DMS114 treated with DMSO at 0.1 percent for 48 hours (cell line): ENCODE results near the gene GRIN3B.
A peak's percentile ranks its signal among the peaks of the same experiment; 100 is the strongest.

Experiments
- DNase-seq: peaks from one replicate; lab custom pipeline; 2025; ENCODE audit not compliant: unreplicated experiment; lab: John Stamatoyannopoulos, UW

GRIN3B gene

DNA sequence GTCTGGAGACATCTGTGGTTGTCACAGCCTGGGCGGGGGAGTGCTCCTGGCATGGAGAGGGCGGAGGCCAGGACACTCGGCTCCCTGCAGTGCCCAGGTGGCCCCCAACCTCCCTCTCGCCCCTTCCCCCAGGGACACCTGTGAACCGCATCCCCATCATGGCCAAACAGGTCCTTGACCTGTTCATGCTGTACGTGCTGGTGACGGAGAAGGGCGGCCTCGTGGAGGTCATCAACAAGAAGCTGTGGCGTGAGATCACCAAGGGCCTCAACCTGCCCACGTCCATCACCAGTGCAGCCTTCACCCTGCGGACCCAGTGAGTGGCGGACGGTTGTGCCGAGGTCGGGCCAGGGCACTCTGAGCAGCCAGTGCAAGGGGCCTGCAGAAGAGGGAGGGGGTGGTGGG is 36.1 kb upstream of the GRIN3B start:
- no peak for DNase-seq

DNA sequence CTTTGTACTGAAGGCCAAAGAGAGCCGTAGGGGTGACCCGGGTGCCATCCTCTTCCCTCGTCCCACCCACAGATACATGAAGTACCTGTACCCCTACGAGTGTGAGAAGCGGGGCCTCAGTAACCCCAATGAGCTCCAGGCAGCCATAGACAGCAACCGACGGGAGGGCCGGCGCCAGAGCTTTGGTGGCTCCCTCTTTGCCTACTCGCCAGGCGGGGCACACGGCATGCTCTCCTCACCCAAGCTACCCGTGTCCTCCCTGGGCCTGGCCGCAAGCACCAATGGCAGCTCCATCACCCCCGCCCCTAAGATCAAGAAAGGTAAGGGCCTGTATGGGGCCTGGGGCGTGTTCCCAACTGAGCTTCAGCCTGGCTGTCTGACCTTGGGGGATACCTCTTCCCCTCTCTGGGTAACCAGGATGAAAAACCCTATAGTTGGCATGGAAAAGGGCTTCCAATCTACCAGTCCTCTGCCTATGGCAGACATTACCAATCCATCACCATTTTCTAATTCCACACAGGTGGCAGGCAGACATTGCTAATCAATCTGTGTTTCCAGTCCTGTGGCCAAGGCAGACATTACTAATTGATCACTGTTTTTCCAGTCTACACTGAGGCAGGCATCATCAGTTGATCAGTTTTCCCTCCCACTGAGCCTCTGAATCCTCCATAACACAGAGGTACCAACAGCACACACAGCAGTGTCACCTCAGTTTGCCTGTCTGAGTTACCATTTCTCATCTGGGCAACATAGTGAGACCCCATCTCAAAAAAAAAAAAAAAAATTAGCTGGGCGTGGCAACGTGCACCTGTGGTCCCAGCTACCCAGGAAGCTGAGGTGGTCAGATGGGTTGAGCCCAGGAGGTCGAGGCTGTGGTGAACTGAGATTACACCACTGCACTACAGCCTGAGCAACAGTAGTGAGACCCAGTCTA is 35.2 kb upstream of the GRIN3B start:
- DNase-seq = peak; percentile 13

DNA sequence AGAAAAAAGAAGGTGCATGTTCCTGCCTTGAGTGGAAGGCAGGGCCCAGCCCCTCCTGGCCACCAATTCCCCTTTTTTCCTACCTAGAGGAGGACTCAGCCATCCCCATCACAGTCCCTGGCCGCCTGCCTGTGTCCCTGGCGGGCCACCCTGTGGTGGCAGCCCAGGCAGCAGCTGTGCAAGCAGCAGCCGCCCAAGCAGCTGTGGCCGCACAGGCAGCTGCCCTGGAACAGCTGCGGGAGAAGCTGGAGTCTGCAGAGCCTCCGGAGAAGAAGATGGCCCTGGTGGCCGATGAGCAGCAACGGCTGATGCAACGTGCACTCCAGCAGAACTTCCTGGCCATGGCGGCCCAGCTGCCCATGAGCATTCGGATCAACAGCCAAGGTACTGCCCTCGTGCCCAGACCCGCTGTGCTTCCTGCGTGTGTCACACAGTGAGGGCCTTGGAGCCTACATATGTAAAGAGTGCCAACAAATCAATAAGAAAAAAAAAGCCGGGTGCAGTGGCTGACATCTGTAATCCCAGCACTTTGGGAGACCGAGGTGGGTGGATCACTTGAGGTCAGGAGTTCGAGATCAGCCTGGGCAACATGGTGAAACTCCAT is 33.6 kb upstream of the GRIN3B start:
- DNase-seq = no peak

GRCh38 chr19:970695-971094 is 29.5 kb upstream of the GRIN3B start:
- no peak for DNase-seq

DNA sequence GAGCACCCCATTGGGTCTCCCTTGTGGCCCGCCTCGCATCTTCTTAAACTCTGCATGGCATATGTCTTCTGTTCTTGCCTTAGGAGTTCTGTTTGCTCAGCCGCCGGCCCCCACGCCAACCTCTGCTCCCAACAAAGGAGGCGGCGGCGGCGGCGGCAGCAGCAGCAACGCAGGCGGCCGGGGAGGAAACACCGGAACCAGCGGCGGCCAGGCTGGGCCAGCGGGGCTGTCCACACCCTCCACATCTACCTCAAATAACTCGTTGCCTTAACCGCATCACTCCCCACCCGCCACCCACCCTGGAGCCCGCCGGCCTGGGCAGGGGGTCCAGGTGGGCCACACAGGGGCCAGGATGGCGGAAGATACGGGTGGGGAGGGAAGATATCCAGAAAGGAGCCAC is 28.4 kb upstream of the GRIN3B start:
- DNase-seq = no peak

DNA sequence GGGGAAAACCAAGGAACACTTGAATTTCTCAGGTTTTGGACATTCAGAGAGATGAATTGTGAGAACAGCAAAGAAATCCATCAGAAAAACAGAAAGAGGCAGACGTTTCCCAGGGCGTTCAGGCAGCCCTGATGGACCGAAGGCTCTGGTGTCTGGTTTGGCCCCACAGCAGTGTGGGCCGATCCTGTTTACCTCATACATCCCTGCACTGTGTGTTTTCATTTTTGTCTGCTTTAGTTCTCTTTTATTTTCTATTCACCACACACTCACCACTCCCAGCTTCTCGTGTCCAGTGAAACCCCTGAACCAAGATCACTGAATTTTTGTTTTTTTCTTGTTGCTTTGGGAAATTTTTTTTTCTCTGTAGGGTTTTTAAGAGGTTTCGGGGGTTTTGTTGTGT is 27.9 kb upstream of the GRIN3B start:
- no peak for DNase-seq

DNA sequence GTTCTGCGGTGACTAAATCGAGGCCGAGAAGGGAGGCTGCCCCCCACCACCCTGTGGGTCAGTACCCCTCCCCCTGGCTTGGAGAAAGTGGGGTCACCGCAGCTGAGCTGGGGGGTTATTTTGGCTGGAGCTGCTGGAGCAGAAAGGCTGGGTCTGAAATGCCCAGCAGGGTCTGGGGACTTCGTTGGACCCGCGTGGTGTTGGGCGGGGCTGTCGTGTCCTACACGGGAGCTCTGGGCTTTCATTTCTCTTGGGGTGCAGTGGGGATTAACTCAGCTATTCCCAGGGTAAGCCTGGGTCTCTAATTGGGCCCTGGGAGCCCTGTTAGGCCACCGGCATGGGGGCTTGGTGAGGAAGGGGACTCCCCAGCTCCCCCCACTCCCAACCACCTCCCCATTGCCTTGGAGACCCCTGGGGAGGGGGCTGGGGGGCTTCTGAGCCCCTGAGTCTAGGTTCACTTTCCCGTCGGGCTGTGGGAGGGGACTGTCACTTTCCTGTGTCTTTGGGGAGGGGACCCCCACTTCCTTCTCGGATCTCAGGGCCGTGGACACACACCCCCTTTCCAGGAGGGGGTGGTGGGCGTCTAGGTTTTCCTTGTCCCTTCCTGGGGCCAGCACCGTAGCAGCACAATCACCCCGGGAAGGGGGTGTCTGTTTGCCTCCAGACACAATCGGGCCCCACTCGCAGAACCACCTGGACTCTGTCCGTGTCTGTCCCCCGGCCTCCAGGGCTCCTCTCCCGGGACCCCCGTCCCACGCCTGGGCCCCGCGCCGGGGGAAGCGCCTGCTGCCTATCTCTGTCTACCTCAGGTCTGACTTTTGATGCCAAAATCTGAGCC is 26.3 kb upstream of the GRIN3B start:
- DNase-seq = no peak

GRCh38 chr19:974564-975257 is 25.5 kb upstream of the GRIN3B start:
- DNase-seq = no peak

GRCh38 chr19:976476-976875 is 23.7 kb upstream of the GRIN3B start:
- no peak for DNase-seq

DNA sequence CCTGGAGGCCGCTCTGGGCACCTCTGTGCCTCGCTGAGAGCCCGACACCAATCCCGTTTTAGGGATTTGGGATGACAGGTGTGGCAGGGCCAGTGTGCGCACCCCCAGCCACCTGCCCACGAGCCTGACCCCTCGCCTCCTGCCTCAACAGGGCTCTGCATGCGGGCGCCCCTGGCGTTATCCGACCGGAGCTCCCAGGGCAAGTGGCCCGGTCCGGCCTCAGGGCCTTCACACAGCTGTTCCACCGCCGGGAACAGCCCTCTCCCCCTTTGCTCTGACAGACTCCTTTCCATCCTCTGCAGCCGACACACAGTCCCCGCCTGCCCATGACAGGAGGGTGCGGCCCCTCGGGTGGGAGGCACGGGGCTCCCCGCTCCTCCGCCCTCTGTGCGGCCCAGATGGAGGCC is 23.2 kb upstream of the GRIN3B start:
- DNase-seq = no peak

- no peak for DNase-seq
Observed at GRCh38 chr19:979318-979741, 20.9 kb upstream of the GRIN3B start.

GRCh38 chr19:980133-980998 is 19.9 kb upstream of the GRIN3B start:
- DNase-seq = no peak

DNA sequence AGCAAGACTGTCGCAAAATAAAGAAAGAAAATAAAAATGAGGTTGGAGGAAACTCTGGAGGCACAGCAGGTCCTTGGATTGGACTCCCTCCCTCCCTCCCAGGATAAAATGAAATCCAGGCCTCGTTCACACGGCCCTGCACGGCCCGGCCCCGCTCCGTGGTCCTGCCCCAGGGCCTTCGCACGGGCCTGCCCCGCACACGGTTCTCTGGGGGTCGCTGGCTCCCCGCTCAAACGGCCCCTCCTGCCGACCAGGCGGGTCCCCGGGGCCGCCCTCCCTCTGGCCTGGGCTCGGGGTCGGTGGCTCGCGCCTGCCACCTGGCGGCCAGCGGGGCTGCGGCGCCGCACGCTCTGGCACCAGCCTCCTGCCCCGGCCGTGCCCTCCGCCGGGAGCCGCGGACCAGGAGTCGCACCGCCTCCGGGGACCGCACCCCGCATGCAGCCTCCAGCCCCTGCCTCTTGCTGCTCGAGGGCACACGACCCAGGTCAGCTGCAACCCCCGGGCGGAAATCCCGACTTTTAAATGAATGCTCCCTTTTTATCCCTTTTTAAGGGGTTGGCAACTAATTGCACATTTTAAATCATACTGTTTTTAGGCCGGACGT is 17.6 kb upstream of the GRIN3B start:
- DNase-seq = peak; percentile 18

DNA sequence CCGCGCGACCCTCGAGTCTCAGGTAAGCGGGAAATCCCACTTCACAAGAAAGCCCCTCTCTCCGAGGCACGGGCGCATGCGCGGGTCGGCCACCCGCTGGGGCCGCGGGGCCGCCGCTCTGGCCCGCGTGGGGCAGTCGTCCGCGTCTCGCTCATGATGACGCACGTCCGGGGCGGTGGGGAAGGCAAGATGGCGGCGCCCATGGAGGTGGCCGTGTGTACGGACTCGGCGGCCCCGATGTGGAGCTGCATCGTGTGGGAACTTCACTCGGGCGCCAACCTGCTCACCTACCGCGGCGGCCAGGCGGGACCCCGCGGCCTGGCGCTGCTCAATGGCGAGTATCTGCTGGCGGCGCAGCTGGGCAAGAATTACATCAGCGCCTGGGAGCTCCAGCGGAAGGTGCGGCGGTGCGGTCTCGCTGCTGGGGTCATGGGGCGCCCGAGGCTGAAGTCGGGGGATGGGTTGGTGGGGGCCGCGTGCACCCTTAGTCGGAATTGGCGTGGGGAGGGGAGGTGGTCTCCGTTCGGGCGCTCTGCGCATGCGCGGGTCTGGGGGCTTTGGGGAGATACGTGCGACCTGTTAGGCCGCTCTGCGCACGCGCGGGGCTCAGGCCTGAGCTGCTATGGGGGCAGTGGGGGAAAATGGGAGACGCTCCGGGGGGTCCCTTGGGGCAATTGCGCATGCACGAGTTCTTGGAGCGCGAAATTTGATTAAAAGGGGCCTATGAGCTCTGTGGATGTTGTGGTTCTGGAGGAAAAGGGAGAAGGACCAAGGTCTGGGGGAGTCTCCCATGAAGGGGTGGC is 15.9 kb upstream of the GRIN3B start, which contains the start of gene WDR18:
Gene WDR18 (plus strand): TSS at position 181 of the 803 bp plus-strand sequence. CDS start 9 bp downstream, at position 190.
- DNase-seq = peak; percentile 67

DNA sequence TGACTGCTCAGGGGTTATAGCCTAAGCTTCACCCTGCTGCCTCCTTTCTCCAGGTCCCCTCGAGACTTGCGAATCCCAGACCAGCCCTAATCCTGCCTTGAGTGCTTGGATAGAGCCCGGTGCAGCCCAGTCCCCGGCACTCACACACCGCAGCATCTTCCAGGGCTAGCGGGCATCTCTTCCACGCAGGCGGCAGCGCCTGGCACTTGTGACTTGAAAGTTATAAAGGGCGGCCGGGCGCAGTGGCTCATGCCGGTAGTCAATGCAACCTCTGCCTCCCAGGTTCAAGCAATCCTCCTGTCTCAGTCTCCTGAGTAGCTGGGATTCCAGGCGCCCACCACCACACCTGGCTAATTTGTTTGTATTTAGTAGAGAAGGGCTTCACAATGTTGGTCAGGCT is 14.1 kb upstream of the GRIN3B start:
- DNase-seq = no peak

- DNase-seq = no peak
Observed at GRCh38 chr19:988081-988480, 12.1 kb upstream of the GRIN3B start.

DNA sequence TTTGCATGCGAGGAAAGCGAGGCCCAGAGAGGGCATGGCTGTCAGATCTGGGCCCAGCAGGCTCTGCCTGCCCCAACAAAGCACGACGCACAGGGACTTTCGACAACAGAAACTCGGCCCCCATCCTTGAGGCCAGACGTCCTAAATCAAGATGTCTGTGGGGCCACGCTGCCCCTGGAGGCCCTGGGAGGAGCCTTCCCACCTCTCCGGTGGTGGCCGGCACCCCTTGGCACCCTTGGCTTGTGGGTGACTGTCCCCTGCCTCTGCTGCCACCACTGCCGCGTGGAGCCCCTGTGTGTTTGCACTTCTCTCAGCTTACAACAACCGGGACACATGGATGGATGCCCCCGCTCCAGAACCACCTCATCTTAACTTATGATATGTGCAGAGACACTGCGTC is 11.7 kb upstream of the GRIN3B start:
- no peak for DNase-seq

- DNase-seq = no peak
Observed at GRCh38 chr19:989381-990081, 10.7 kb upstream of the GRIN3B start.
